Measurements from ENCODE around the gene HSPA9. TPM values are rescaled to one million over a fixed set of nuclear protein-coding genes. Genes with fewer than 3 reads are reported as not detected.

Gene HSPA9
- total RNA-seq, 4 donors from 2014 or later = 139 to 250 (median 186) TPM

- no peaks in the 10 kb centered on the region for H3K36me3 ChIP-seq
- DNase-seq (ENCODE audit: extremely low spot score) = no peak
- 90% methylated on average over 9 of the region's 9 CpGs for WGBS
- no peaks in the 10 kb centered on the region for H3K9me3 ChIP-seq
- no peaks in the 10 kb centered on the region for H3K27me3 ChIP-seq
- H3K27ac ChIP-seq (replicated peaks in 1 of 4) = no peak overlapping the region
- H3K4me3 ChIP-seq = no peak overlapping the region
- no peak for TF ChIP-seq CTCF (IDR thresholded peaks at IDR 0.05)
- TF ChIP-seq POLR2AphosphoS5 (IDR thresholded peaks at IDR 0.05) = no peak
- TF ChIP-seq EP300 (IDR thresholded peaks at IDR 0.05) = no peak
- no peak for TF ChIP-seq POLR2A (IDR thresholded peaks at IDR 0.05; ENCODE audit: low read depth)
- H3K4me1 ChIP-seq = peaks cover 0 to 3% (median 0%) of the 10 kb centered on the region in 4 donors
- intact Hi-C loops (cut with DNase I) = no loop called here
These were observed 22.6 kb upstream of the HSPA9 start for GRCh38 chr5:138597661-138598400.

- H3K27me3 ChIP-seq = no peaks in the 10 kb centered on the region
- intact Hi-C loops (cut with DNase I) = no loop called here
- no peak for DNase-seq (ENCODE audit: extremely low spot score)
- no peak overlapping the region for H3K27ac ChIP-seq (replicated peaks in 1 of 4)
- no peaks in the 10 kb centered on the region for H3K9me3 ChIP-seq
- WGBS = 91% methylated on average over 6 of the region's 6 CpGs
- H3K36me3 ChIP-seq = no peaks in the 10 kb centered on the region
- no peak overlapping the region for H3K4me3 ChIP-seq
- H3K4me1 ChIP-seq = peaks cover 0 to under 1% (median 0%) of the 10 kb centered on the region in 4 donors
- TF ChIP-seq POLR2A (IDR thresholded peaks at IDR 0.05; ENCODE audit: low read depth) (no peak), POLR2AphosphoS5 (IDR thresholded peaks at IDR 0.05) (no peak), EP300 (IDR thresholded peaks at IDR 0.05) (no peak), CTCF (IDR thresholded peaks at IDR 0.05) (no peak)
These were observed 21.1 kb upstream of the HSPA9 start for GRCh38 chr5:138596105-138596881.

GRCh38 chr5:138595180-138595795 lies 20.1 kb upstream of the HSPA9 start:
- WGBS = 79% methylated on average over 4 of the region's 4 CpGs
- no peak for DNase-seq (ENCODE audit: extremely low spot score)
- H3K4me3 ChIP-seq = no peak overlapping the region
- no peaks in the 10 kb centered on the region for H3K36me3 ChIP-seq
- H3K4me1 ChIP-seq = no peaks in the 10 kb centered on the region
- no peak overlapping the region for H3K27ac ChIP-seq (replicated peaks in 1 of 4)
- no peaks in the 10 kb centered on the region for H3K27me3 ChIP-seq
- H3K9me3 ChIP-seq = no peaks in the 10 kb centered on the region
- TF ChIP-seq EP300 (IDR thresholded peaks at IDR 0.05) (no peak), CTCF (IDR thresholded peaks at IDR 0.05) (no peak), POLR2A (IDR thresholded peaks at IDR 0.05; ENCODE audit: low read depth) (no peak), POLR2AphosphoS5 (IDR thresholded peaks at IDR 0.05) (no peak)
- intact Hi-C loops (cut with DNase I) = no loop called here

- H3K36me3 ChIP-seq = no peaks in the 10 kb centered on the region
- no peak overlapping the region for H3K27ac ChIP-seq (replicated peaks in 1 of 4)
- intact Hi-C loops (cut with DNase I) = no loop called here
- no peaks in the 10 kb centered on the region for H3K27me3 ChIP-seq
- DNase-seq (ENCODE audit: extremely low spot score) = no peak
- no peaks in the 10 kb centered on the region for H3K9me3 ChIP-seq
- peak in 1 of 3 experiments; percentile 30 for TF ChIP-seq CTCF (IDR thresholded peaks at IDR 0.05)
- TF ChIP-seq POLR2AphosphoS5 (IDR thresholded peaks at IDR 0.05) = no peak
- 92% methylated on average over 4 of the region's 4 CpGs for WGBS
- no peaks in the 10 kb centered on the region for H3K4me1 ChIP-seq
- no peak overlapping the region for H3K4me3 ChIP-seq
These were observed 19.3 kb upstream of the HSPA9 start for GRCh38 chr5:138594305-138595058.
